Measurements from ENCODE around the gene VEZT.
"Not testable (repeated sequence)": the region's sequence is repeated elsewhere in the genome, so short reads cannot be mapped to it uniquely, and the experiment has no call there.

VEZT gene

DNA sequence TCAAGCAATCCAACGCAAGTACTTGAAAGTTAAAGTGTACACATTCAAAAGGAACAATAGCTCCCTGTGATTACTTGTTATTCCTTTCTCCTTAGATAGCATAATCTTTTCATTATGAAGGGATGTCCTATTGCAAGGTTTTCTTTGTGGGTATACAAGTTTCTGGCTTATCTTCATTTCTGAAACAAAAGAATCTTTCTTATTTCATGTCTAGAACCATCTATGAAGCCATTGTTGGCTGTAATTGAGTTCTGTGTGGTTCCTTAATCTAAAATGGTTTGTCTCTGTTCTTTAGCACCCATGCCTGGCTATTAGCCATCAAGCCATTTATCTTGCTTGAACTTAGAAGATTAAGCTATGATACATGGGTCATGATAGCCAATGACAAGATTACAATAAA lies 95.0 kb downstream of the VEZT start:
- peaks cover 18% of the 10 kb centered on the region for H3K36me3 ChIP-seq (ENCODE audit: control insufficient read depth, low read length)
- H3K4me3 ChIP-seq (ENCODE audit: low read length) = no peak overlapping the region
- H3K4me1 ChIP-seq (ENCODE audit: control insufficient read depth, low read length) = no peaks in the 10 kb centered on the region
- no peak overlapping the region for H3K27ac ChIP-seq (ENCODE audit: low read depth, low read length)
- no peaks in the 10 kb centered on the region for H3K9me3 ChIP-seq (ENCODE audit: control insufficient read depth, insufficient read depth, low read length)
- H3K79me2 ChIP-seq (ENCODE audit: control insufficient read depth, low read length) = no peaks in the 10 kb centered on the region
- no peaks in the 10 kb centered on the region for H4K20me1 ChIP-seq (ENCODE audit: control insufficient read depth, insufficient read depth, low read depth, low read length)
- H3K4me2 ChIP-seq (ENCODE audit: low read length) = no peak overlapping the region
- TF ChIP-seq, protein P1, sequence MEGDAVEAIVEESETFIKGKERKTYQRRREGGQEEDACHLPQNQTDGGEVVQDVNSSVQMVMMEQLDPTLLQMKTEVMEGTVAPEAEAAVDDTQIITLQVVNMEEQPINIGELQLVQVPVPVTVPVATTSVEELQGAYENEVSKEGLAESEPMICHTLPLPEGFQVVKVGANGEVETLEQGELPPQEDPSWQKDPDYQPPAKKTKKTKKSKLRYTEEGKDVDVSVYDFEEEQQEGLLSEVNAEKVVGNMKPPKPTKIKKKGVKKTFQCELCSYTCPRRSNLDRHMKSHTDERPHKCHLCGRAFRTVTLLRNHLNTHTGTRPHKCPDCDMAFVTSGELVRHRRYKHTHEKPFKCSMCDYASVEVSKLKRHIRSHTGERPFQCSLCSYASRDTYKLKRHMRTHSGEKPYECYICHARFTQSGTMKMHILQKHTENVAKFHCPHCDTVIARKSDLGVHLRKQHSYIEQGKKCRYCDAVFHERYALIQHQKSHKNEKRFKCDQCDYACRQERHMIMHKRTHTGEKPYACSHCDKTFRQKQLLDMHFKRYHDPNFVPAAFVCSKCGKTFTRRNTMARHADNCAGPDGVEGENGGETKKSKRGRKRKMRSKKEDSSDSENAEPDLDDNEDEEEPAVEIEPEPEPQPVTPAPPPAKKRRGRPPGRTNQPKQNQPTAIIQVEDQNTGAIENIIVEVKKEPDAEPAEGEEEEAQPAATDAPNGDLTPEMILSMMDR (IDR thresholded peaks at IDR 0.05; ENCODE audit: low read depth, low read length, poor library complexity, severe bottlenecking) = no peak
- no peaks in the 10 kb centered on the region for H3K27me3 ChIP-seq (ENCODE audit: control insufficient read depth, low read length)
- H3F3A ChIP-seq (ENCODE audit: control insufficient read depth, insufficient read depth) = peaks cover 11% of the 10 kb centered on the region
- H3K9me2 ChIP-seq (replicated peaks; ENCODE audit: control insufficient read depth, low read length) = no peaks in the 10 kb centered on the region

DNA sequence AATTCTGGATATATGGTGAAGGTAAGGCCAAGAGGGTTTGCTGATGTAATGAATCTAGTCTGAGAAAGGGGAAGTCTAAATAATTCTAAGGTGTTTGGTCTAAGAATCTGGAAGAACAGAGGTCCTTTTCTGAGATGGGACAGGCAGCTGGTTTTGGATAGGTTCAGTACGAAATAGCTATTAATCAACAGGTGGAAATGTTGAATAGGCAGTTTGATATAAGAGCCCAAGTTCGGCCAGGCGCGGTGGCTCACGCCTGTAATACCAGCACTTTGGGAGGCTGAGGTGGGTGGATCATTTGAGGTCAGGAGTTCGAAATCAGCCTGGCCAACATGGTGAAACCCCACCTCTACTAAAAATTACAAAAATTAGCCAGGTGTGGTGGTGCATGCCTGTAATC lies 97.1 kb downstream of the VEZT start:
- not testable (repeated sequence) for H3K9me2 ChIP-seq (replicated peaks; ENCODE audit: control insufficient read depth, low read length); H3K36me3 ChIP-seq (ENCODE audit: control insufficient read depth, low read length); H3K27ac ChIP-seq (ENCODE audit: low read depth, low read length); H3K9me3 ChIP-seq (ENCODE audit: control insufficient read depth, insufficient read depth, low read length); H3K4me1 ChIP-seq (ENCODE audit: control insufficient read depth, low read length); H3K4me3 ChIP-seq (ENCODE audit: low read length); H3K27me3 ChIP-seq (ENCODE audit: control insufficient read depth, low read length); H4K20me1 ChIP-seq (ENCODE audit: control insufficient read depth, insufficient read depth, low read depth, low read length); H3K79me2 ChIP-seq (ENCODE audit: control insufficient read depth, low read length); H3K4me2 ChIP-seq (ENCODE audit: low read length)
- H3F3A ChIP-seq (ENCODE audit: control insufficient read depth, insufficient read depth) = peaks cover 11% of the 10 kb centered on the region

DNA sequence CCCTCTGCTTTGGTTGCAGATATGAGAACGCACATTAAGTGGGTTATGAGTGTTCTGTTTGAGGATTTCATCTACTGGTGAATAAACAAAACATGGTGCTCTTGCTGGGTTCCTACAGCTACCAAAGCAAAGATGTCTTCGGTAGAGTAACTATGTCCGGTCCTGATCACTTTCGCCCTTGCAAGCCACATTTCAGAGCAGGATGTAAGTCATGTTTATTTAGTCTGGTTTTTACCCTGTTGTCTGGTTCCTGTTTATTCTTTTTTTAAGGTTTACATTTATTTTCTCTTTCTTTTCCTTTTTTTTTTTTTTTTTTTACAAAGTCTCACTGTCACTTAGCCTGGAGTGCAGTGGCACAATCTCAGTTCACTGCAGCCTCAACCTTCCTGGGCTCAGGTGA lies 99.2 kb downstream of the VEZT start:
- H3K9me3 ChIP-seq (ENCODE audit: control insufficient read depth, insufficient read depth, low read length) = no peaks in the 10 kb centered on the region
- no peaks in the 10 kb centered on the region for H3K36me3 ChIP-seq (ENCODE audit: control insufficient read depth, low read length)
- H3K27ac ChIP-seq (ENCODE audit: low read depth, low read length) = no peak overlapping the region
- no peaks in the 10 kb centered on the region for H3K9me2 ChIP-seq (replicated peaks; ENCODE audit: control insufficient read depth, low read length)
- no peaks in the 10 kb centered on the region for H4K20me1 ChIP-seq (ENCODE audit: control insufficient read depth, insufficient read depth, low read depth, low read length)
- TF ChIP-seq, protein P1 (IDR thresholded peaks at IDR 0.05; ENCODE audit: low read depth, low read length, poor library complexity, severe bottlenecking) = no peak
- TF ChIP-seq EZH2phosphoT487 (IDR thresholded peaks at IDR 0.05; ENCODE audit: borderline replicate concordance, low read length) = no peak
- H3K27me3 ChIP-seq (ENCODE audit: control insufficient read depth, low read length) = no peaks in the 10 kb centered on the region
- no peak overlapping the region for H3K4me3 ChIP-seq (ENCODE audit: low read length)
- H3K4me2 ChIP-seq (ENCODE audit: low read length) = no peak overlapping the region
- H3K79me2 ChIP-seq (ENCODE audit: control insufficient read depth, low read length) = no peaks in the 10 kb centered on the region
- peaks cover 5% of the 10 kb centered on the region for H3K4me1 ChIP-seq (ENCODE audit: control insufficient read depth, low read length)
- H3F3A ChIP-seq (ENCODE audit: control insufficient read depth, insufficient read depth) = 0 out of 2 replicates have a peak, but pooled peaks cover 1% of the 10 kb centered on the region

DNA sequence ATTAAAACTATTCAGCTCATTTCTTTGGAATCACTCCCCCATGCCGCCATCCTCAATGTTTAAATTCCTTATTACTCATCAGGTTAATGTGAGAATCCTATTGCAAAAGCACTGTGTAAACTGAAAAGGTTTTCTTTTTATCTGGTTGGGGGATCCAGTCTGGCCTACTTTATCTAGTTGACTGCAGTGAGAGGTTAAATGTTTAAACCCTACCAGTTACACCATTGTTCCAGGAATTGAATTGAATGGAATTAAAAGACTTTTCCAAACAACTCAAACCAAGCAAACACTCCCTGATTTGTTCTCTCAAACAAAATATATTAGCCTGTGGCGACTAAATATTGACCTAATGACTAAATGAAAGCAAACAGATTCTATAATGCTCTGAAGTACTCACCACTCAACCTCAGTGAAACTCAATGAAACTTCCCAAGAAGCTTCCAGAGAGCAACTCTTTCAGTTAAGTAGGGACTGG lies 100.5 kb downstream of the VEZT start:
- TF ChIP-seq EZH2phosphoT487 (IDR thresholded peaks at IDR 0.05; ENCODE audit: borderline replicate concordance, low read length) = no peak
- TF ChIP-seq, protein P1 (IDR thresholded peaks at IDR 0.05; ENCODE audit: low read depth, low read length, poor library complexity, severe bottlenecking) = no peak
- H3K4me2 ChIP-seq (ENCODE audit: low read length) = no peak overlapping the region
- H3K27me3 ChIP-seq (ENCODE audit: control insufficient read depth, low read length) = no peaks in the 10 kb centered on the region
- no peaks in the 10 kb centered on the region for H3K36me3 ChIP-seq (ENCODE audit: control insufficient read depth, low read length)
- H3K4me1 ChIP-seq (ENCODE audit: control insufficient read depth, low read length) = peaks cover 12% of the 10 kb centered on the region
- H4K20me1 ChIP-seq (ENCODE audit: control insufficient read depth, insufficient read depth, low read depth, low read length) = no peaks in the 10 kb centered on the region
- H3K9me2 ChIP-seq (replicated peaks; ENCODE audit: control insufficient read depth, low read length) = no peaks in the 10 kb centered on the region
- H3K79me2 ChIP-seq (ENCODE audit: control insufficient read depth, low read length) = no peaks in the 10 kb centered on the region
- no peaks in the 10 kb centered on the region for H3K9me3 ChIP-seq (ENCODE audit: control insufficient read depth, insufficient read depth, low read length)
- no peaks in the 10 kb centered on the region for H3F3A ChIP-seq (ENCODE audit: control insufficient read depth, insufficient read depth)
- no peak overlapping the region for H3K4me3 ChIP-seq (ENCODE audit: low read length)
- no peak overlapping the region for H3K27ac ChIP-seq (ENCODE audit: low read depth, low read length)

All from DOHH2 (cell line).